ENCODE measurements around the gene CARNS1. TPM values are rescaled to one million over a fixed set of nuclear protein-coding genes. Genes with fewer than 3 reads are reported as not detected.

The CARNS1 gene
- total and polyA plus RNA-seq, 12 donors = 0.55 to 26.6 (median 17.4) TPM

DNA sequence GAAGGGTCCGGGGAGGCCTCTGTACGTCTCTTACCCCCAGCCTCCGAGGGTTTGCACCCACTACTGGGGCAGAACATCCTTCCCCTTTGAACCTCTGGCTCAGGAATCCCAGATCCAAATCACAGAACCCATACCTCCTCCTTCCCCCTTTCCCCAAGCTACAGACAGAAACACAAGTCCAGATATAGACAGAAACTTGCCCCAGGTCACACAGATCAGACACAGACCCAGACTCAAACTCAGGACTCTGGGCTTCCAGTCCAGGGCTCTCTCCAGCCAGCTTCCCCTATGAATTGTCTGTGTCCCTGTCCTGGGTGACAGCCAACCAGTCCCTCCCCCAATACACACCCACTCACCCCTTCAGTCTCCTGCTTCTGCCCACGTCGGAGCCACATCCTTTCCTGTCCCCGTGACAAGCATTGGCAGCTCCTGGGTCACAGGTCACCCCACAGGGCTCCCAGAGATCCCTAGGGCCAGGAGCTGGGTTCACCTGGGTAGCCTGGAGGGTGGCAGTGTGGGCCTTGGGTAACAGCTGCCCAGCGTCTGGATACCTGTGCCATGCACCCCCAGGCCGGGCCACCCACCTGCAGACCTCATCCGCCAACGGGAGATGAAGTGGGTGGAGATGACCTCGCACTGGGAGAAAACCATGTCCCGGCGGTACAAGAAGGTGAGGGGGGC, 10.8 kb upstream of the CARNS1 start:
- WGBS, 2 donors = 76 to 80% methylated on average over 13 of the region's 13 CpGs
- Histone ChIP-seq H3K4me3 (peak overlapping the region in 4 of 10 donors; percentile 2 to 62 (median 20)), H3K4me1 (peaks cover 0 to 86% (median 38%) of the 10 kb centered on the region in 9 donors), H3K36me3 (peaks cover 0 to 11% (median 0%) of the 10 kb centered on the region in 9 donors), H3K27ac (peak overlapping the region in 2 of 10 donors; percentile 71 to 99), H3K9me3 (no peaks in the 10 kb centered on the region), H3K27me3 (peaks cover 0 to 11% (median 7%) of the 10 kb centered on the region in 7 donors)
- ATAC-seq (no peak), DNase-seq (no peak)
- intact Hi-C loops (cut with DNase I) = loop anchor here in 8 of 10 donors (5.0 kb wide), 3 partner anchors 63 to 103 kb away; partner anchors contain the start of genes TMEM134 (in 7 of the 8), CDK2AP2 (in 4 of the 8), PITPNM1 (in 4 of the 8) and AIP (in 1 of the 8)
- TF ChIP-seq, protein P1, sequence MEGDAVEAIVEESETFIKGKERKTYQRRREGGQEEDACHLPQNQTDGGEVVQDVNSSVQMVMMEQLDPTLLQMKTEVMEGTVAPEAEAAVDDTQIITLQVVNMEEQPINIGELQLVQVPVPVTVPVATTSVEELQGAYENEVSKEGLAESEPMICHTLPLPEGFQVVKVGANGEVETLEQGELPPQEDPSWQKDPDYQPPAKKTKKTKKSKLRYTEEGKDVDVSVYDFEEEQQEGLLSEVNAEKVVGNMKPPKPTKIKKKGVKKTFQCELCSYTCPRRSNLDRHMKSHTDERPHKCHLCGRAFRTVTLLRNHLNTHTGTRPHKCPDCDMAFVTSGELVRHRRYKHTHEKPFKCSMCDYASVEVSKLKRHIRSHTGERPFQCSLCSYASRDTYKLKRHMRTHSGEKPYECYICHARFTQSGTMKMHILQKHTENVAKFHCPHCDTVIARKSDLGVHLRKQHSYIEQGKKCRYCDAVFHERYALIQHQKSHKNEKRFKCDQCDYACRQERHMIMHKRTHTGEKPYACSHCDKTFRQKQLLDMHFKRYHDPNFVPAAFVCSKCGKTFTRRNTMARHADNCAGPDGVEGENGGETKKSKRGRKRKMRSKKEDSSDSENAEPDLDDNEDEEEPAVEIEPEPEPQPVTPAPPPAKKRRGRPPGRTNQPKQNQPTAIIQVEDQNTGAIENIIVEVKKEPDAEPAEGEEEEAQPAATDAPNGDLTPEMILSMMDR (IDR thresholded peaks at IDR 0.05) = no peak

DNA sequence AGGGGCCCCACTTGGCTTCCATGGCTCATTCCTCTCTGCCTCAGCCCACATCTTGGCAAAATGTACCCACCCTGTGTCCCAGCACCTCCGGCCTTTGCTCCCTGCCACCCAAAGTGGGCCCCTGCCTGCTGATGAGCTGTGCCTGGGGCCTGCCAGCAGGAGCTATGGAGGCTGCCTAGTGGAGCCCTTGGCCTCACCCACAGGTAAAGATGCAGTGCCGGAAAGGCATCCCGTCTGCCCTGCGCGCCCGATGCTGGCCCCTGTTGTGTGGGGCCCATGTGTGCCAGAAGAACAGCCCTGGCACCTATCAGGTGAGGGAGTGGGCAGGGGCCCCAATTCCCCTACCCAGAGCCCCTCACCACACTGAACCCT, 10.3 kb upstream of the CARNS1 start:
- no peak for DNase-seq
- ATAC-seq = no peak
- peaks cover 0 to 86% (median 33%) of the 10 kb centered on the region in 9 donors for H3K4me1 ChIP-seq
- H3K27ac ChIP-seq = peak overlapping the region in 1 of 10 donors; percentile 99
- H3K4me3 ChIP-seq = peak overlapping the region in 1 of 10 donors; percentile 62
- H3K27me3 ChIP-seq = peaks cover 0 to 16% (median 10%) of the 10 kb centered on the region in 7 donors
- intact Hi-C loops (cut with DNase I) = loop anchor here in 1 of 10 donors (5.0 kb wide), 1 partner anchor 62 kb away; the partner anchor contains the start of gene TMEM134
- no peaks in the 10 kb centered on the region for H3K9me3 ChIP-seq
- TF ChIP-seq, protein P1 (IDR thresholded peaks at IDR 0.05) = no peak
- peaks cover 0 to 5% (median 0%) of the 10 kb centered on the region in 9 donors for H3K36me3 ChIP-seq
- WGBS, 2 donors = 94 to 95% methylated on average over 6 of the region's 6 CpGs

DNA sequence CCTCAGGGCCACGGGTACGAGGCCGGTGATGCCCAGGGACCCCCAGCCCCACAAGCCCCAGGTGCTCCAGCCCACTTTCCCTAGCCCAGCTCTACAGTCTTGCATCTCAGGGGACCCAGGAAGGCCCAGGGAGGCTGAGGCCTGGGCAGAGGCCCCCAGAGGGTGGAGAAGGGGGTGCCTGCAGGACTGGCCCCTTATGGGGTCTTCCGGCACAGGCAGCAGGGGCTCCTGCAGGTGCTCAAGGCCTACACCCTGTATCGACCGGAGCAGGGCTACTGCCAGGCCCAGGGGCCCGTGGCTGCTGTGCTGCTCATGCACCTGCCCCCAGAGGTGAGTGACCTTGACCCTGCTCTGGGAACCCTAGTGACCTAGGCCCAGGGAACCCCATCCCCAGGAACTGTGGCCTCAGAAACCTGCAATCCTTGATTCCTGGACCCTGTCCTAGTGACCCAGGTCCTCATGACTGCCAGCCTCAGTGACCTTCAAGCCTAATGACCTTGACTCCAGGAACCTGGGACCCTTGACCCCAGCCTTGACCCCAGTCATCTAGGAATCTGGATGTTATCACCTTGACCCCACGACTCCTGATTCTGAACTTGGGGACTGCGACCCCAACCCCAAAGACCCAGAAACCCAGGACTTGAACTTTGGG, 9.7 kb upstream of the CARNS1 start:
- peaks cover 0 to 22% (median 15%) of the 10 kb centered on the region in 7 donors for H3K27me3 ChIP-seq
- intact Hi-C loops (cut with DNase I) = loop anchor here in 1 of 10 donors (5.0 kb wide), 1 partner anchor 61 kb away; the partner anchor contains the start of gene TMEM134
- WGBS, 2 donors = 84 to 93% methylated on average over 9 of the region's 9 CpGs
- TF ChIP-seq, protein P1 (IDR thresholded peaks at IDR 0.05) = no peak
- H3K4me3 ChIP-seq = peak overlapping the region in 1 of 10 donors; percentile 62
- DNase-seq = no peak
- peak overlapping the region in 1 of 10 donors; percentile 99 for H3K27ac ChIP-seq
- H3K9me3 ChIP-seq = no peaks in the 10 kb centered on the region
- ATAC-seq = no peak
- H3K36me3 ChIP-seq = no peaks in the 10 kb centered on the region
- H3K4me1 ChIP-seq = peaks cover 0 to 83% (median 27%) of the 10 kb centered on the region in 9 donors

DNA sequence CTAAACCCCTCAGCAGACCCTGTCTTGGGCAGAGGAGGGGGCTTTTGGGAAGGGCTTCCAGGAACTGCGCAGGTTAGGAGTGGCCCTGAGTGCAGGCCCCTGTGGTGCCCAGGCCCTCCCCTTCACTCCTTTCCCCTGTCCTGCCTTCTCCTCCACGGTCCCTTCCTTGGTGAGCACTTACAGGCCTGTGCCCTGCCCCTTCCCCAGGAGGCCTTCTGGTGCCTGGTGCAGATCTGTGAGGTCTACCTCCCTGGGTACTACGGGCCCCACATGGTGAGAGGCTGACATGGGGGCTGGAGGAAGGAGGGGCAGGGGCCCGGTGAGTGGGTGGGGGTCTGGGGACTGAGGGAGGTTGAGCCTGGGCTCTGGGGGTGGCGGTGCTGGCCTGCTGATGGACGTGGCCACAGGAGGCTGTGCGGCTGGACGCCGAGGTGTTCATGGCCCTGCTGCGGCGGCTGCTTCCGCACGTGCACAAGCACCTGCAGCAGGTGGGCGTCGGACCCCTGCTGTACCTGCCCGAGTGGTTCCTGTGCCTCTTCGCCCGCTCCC, 9.0 kb upstream of the CARNS1 start:
- Histone ChIP-seq H3K27ac (peak overlapping the region in 1 of 10 donors; percentile 99), H3K9me3 (no peaks in the 10 kb centered on the region), H3K36me3 (no peaks in the 10 kb centered on the region), H3K4me1 (peaks cover 0 to 80% (median 23%) of the 10 kb centered on the region in 9 donors), H3K4me3 (peak overlapping the region in 1 of 10 donors; percentile 2), H3K27me3 (peaks cover 0 to 29% (median 22%) of the 10 kb centered on the region in 7 donors)
- ATAC-seq (no peak), DNase-seq (no peak)
- WGBS, 2 donors = 86 to 88% methylated on average over 18 of the region's 18 CpGs
- intact Hi-C loops (cut with DNase I) = loop anchor here in 1 of 10 donors (5.0 kb wide), 1 partner anchor 61 kb away; the partner anchor contains the start of gene TMEM134
- TF ChIP-seq, protein P1 (IDR thresholded peaks at IDR 0.05) = no peak
